ENCODE measurements around the gene HNF1B. TPM values are rescaled to one million over a fixed set of nuclear protein-coding genes. Genes with fewer than 3 reads are reported as not detected.

Gene HNF1B
- total and polyA plus RNA-seq, 2 donors (not counting 3 experiments of a cell fraction or from before 2014, with no cell fraction given): not detected

DNA sequence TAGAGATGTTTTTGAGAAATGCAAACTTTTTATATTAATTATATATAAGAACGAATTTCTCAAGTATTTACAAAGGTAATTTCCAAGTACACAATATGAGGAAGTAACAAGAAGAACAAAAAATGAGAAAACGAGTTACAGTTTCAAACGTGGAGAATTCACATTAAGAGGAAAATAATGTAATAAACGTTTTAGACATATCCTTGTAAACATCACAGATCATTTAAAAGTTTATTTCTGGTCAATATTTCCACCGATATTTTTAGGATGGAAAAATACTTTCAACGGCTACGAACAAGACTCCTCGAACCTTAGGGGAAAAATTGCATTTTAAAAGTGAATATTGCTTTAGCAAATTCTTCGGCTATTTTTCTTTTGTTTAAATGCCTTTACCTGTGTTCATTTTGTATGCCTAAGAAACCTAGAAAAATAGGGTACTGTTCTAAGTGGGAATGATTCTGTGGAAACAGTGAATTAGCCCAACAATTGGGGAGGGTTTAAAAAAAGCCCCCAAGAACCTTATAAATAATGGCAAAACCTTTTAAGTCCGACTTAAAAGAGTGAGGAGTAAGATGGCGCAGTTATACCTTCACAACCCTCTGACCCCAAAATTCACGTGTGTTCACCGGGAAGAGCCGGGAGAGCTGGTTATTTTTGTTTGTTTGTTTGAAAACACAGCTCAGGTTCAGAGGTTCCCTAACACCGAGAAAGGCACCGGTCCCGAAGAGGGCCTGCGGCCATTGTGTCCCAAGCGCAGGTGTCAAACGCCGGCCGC is 3.3 kb downstream of the HNF1B start:
- CTCF ChIA-PET: no interaction called here
- no peak overlapping the region for H3K27ac ChIP-seq (ENCODE audit: insufficient read depth, low read depth, low read length)
- BruUV-seq (replicated peaks): no TSS peak
- no peak overlapping the region for H3K9ac ChIP-seq (replicated peaks; ENCODE audit: extremely low read depth, insufficient read depth, low read length)
- POLR2A ChIA-PET: no interaction called here
- intact Hi-C loops (cut with micrococcal nuclease) (no loop called here), dilution Hi-C loops (cut with MboI; ENCODE audit: extremely low pct_ligation_motif_present, low sequenced_read_pairs) (no loop called here)
- no peak overlapping the region for H3K4me2 ChIP-seq (ENCODE audit: insufficient read depth, low read length)
- peaks cover 5% of the 10 kb centered on the region for H3K4me1 ChIP-seq (ENCODE audit: control insufficient read depth, extremely low read depth, insufficient read depth, low read length)
- no peaks in the 10 kb centered on the region for H4K20me1 ChIP-seq (replicated peaks; ENCODE audit: control insufficient read depth, extremely low read depth, insufficient read depth, low read length)
- no peaks in the 10 kb centered on the region for H3K79me2 ChIP-seq (ENCODE audit: control insufficient read depth, insufficient read depth, low read length)
- H3K4me3 ChIP-seq (replicated peaks in 1 of 3; ENCODE audit: insufficient read depth in 1 of 3, low read depth in 1 of 3, low read length in 3 of 3): no peak overlapping the region
- no peaks in the 10 kb centered on the region for H3K9me3 ChIP-seq (replicated peaks; ENCODE audit: control insufficient read depth, insufficient read depth, low read length)
- DNase-seq (ENCODE audit: low read depth, low spot score) (peak; percentile 28), FAIRE-seq (no peak)
- H3K9me1 ChIP-seq (replicated peaks; ENCODE audit: control insufficient read depth, extremely low read depth, insufficient read depth, low read length): no peaks in the 10 kb centered on the region
- H3K36me3 ChIP-seq (ENCODE audit: control insufficient read depth in 2 of 2, extremely low read depth in 1 of 2, insufficient read depth in 2 of 2, low read length in 2 of 2): no peaks in the 10 kb centered on the region
- peaks cover 68 to 83% of the 10 kb centered on the region in 2 experiments for H3K27me3 ChIP-seq (ENCODE audit: control insufficient read depth in 2 of 2, insufficient read depth in 2 of 2, low read length in 2 of 2)
- TF ChIP-seq MYC (IDR thresholded peaks at IDR 0.05; ENCODE audit: low read depth, low read length) (no peak), FOS (IDR thresholded peaks at IDR 0.05; ENCODE audit: borderline replicate concordance, insufficient read depth, low read length) (no peak), POLR2AphosphoS5 (IDR thresholded peaks at IDR 0.05; ENCODE audit: insufficient read depth, low read depth, low read length) (no peak), POLR2A (IDR thresholded peaks at IDR 0.05; ENCODE audit: low read depth, low read length) (no peak), EZH2 (IDR thresholded peaks at IDR 0.05; ENCODE audit: borderline replicate concordance, low read depth, low read length, severe bottlenecking) (no peak), GATA2 (IDR thresholded peaks at IDR 0.05; ENCODE audit: insufficient read depth, insufficient read length, low read depth, low read length) (no peak), JUN (IDR thresholded peaks at IDR 0.05; ENCODE audit: borderline replicate concordance, insufficient read depth, insufficient read length, low read depth) (no peak)
- TF ChIP-seq, protein P1, sequence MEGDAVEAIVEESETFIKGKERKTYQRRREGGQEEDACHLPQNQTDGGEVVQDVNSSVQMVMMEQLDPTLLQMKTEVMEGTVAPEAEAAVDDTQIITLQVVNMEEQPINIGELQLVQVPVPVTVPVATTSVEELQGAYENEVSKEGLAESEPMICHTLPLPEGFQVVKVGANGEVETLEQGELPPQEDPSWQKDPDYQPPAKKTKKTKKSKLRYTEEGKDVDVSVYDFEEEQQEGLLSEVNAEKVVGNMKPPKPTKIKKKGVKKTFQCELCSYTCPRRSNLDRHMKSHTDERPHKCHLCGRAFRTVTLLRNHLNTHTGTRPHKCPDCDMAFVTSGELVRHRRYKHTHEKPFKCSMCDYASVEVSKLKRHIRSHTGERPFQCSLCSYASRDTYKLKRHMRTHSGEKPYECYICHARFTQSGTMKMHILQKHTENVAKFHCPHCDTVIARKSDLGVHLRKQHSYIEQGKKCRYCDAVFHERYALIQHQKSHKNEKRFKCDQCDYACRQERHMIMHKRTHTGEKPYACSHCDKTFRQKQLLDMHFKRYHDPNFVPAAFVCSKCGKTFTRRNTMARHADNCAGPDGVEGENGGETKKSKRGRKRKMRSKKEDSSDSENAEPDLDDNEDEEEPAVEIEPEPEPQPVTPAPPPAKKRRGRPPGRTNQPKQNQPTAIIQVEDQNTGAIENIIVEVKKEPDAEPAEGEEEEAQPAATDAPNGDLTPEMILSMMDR (IDR thresholded peaks at IDR 0.05; ENCODE audit: extremely low read depth in 1 of 2, insufficient read depth in 1 of 2, low read depth in 1 of 2, low read length in 2 of 2): no peak
- TF ChIP-seq, protein P2, sequence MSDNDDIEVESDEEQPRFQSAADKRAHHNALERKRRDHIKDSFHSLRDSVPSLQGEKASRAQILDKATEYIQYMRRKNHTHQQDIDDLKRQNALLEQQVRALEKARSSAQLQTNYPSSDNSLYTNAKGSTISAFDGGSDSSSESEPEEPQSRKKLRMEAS (IDR thresholded peaks at IDR 0.05; ENCODE audit: insufficient read depth, insufficient read length): no peak
- peak overlapping the region; percentile 53 for H2AFZ ChIP-seq (ENCODE audit: low read depth, low read length)

Data from endothelial cell of umbilical vein (primary cell).